Liver (tissue), 9 donors: ENCODE data around the gene PODN. TPM values are rescaled to one million over a fixed set of nuclear protein-coding genes. Genes with fewer than 3 reads are reported as not detected.

Experiments
- DNase-seq: peaks from one replicate; pipeline ENCODE4 v3.0.0-alpha.2; 2017; ENCODE audit warnings: low spot score
- H3K27ac ChIP-seq, 2 donors: one replicate each; pipeline ENCODE4 v1.7.0; 2013; ENCODE audit warnings: inconsistent platforms in 2 of 2, low read length in 2 of 2, control low read depth in 1 of 2, low read depth in 1 of 2, mild to moderate bottlenecking in 1 of 2
- H3K27me3 ChIP-seq, 4 donors: one replicate each; pipeline versions ENCODE4 v1.6.1 to v1.7.0; 2013; ENCODE audit warnings: low read length in 3 of 4, inconsistent platforms in 1 of 4, mild to moderate bottlenecking in 1 of 4, moderate library complexity in 1 of 4; ENCODE audit not compliant: control insufficient read depth in 4 of 4, insufficient read depth in 4 of 4
- H3K36me3 ChIP-seq, 4 donors: one replicate each; pipeline versions ENCODE4 v1.6.1 to v1.7.0; 2013; ENCODE audit warnings: low read length in 3 of 4, mild to moderate bottlenecking in 3 of 4, low read depth in 1 of 4, moderate library complexity in 1 of 4; ENCODE audit not compliant: control insufficient read depth in 4 of 4, insufficient read depth in 3 of 4
- H3K4me1 ChIP-seq, 4 donors: one replicate each; pipeline versions ENCODE4 v1.6.1 to v1.7.0; 2013; ENCODE audit warnings: low read length in 3 of 4, mild to moderate bottlenecking in 3 of 4, moderate library complexity in 1 of 4; ENCODE audit not compliant: control insufficient read depth in 4 of 4, insufficient read depth in 4 of 4
- H3K4me3 ChIP-seq, 3 donors: one replicate each; pipeline versions ENCODE4 v1.6.1 to v1.7.0; 2013; ENCODE audit warnings: low read length in 3 of 3, control low read depth in 1 of 3, low read depth in 1 of 3, mild to moderate bottlenecking in 1 of 3
- H3K9ac ChIP-seq, 2 donors: one replicate each; pipeline ENCODE4 v1.7.0; 2013; ENCODE audit warnings: low read length in 2 of 2, mild to moderate bottlenecking in 2 of 2, moderate library complexity in 2 of 2, control low read depth in 1 of 2, low read depth in 1 of 2
- H3K9me3 ChIP-seq, 4 donors: one replicate each; pipeline versions ENCODE4 v1.6.1 to v1.7.0; 2013; ENCODE audit warnings: low read length in 3 of 4; ENCODE audit not compliant: control insufficient read depth in 4 of 4
- CTCF ChIP-seq: fragments of 150-350 bp; IDR thresholded peaks from 2 replicates; pipeline ENCODE4 v1.5.1; 2017; ENCODE audit warnings: improper control_type of control experiment, low read depth, low read length; ENCODE audit not compliant: missing input control
- EGR1 ChIP-seq, 2 donors: IDR thresholded peaks; 2 replicates each; pipeline ENCODE4 v1.6.1; 2016 to 2018; ENCODE audit warnings: antibody characterized with exemption in 2 of 2, low read depth in 2 of 2
- FOXA1 ChIP-seq: IDR thresholded peaks from 2 replicates; pipeline ENCODE4 v1.6.1; 2016; ENCODE audit warnings: antibody characterized with exemption
- GABPA ChIP-seq, 2 donors: IDR thresholded peaks in 1 of 2; conservative IDR thresholded peaks in 1 of 2; 2 replicates each; pipeline ENCODE4 v1.6.1; 2016; ENCODE audit warnings: antibody characterized with exemption in 2 of 2, mild to moderate bottlenecking in 1 of 2, moderate library complexity in 1 of 2
- HNF4A ChIP-seq, 2 donors: conservative IDR thresholded peaks; 2 replicates each; pipeline ENCODE4 v1.6.1; 2016; ENCODE audit warnings: antibody characterized with exemption in 2 of 2, mild to moderate bottlenecking in 2 of 2
- HNF4G ChIP-seq: IDR thresholded peaks from 2 replicates; pipeline ENCODE4 v1.6.1; 2016; ENCODE audit warnings: antibody characterized with exemption
- JUND ChIP-seq, 2 donors: IDR thresholded peaks; 2 replicates each; pipeline ENCODE4 v1.6.1; 2016; ENCODE audit warnings: antibody characterized with exemption in 2 of 2
- MAX ChIP-seq: IDR thresholded peaks from 2 replicates; pipeline ENCODE4 v1.6.1; 2016; ENCODE audit warnings: antibody characterized with exemption
- NR2F2 ChIP-seq: IDR thresholded peaks from 2 replicates; pipeline ENCODE4 v1.6.1; 2016; ENCODE audit warnings: antibody characterized with exemption
- RAD21 ChIP-seq, 2 donors: IDR thresholded peaks; 2 replicates each; pipeline ENCODE4 v1.6.1; 2016; ENCODE audit warnings: antibody characterized with exemption in 2 of 2, mild to moderate bottlenecking in 2 of 2
- REST ChIP-seq: IDR thresholded peaks from 2 replicates; pipeline ENCODE4 v1.6.1; 2016; ENCODE audit warnings: antibody characterized with exemption, mild to moderate bottlenecking
- RXRA ChIP-seq, 2 donors: IDR thresholded peaks; 2 replicates each; pipeline ENCODE4 v1.6.1; 2017 to 2018; ENCODE audit warnings: antibody characterized with exemption in 2 of 2, mild to moderate bottlenecking in 1 of 2
- YY1 ChIP-seq: IDR thresholded peaks from 2 replicates; pipeline ENCODE4 v1.6.1; 2016; ENCODE audit warnings: antibody characterized with exemption, mild to moderate bottlenecking
- WGBS: extraction: QIAGEN DNeasy Blood & Tissue Kit; methylation state at CpG from one replicate; pipeline ENCODE4 v1.1.7; 2013; 5-methylcytosine and 5-hydroxymethylcytosine counted together
- polyA plus RNA-seq, 2 donors: library from polyadenylated mRNA; stranded (reverse) in 1 of 2; unstranded in 1 of 2; fragments of 200-250 nt in 1 of 2; fragments of >200 nt in 1 of 2; fragmentation: Nextera tagmentation in 1 of 2; extraction: Ambion mirVana in 1 of 2; gene quantifications; one replicate each; pipeline versions ENCODE4 v1.2.1 to v1.2.3, GENCODE V29; 2013 to 2015
- total RNA-seq, 2 donors: library from RNA; depleted of rRNA; stranded (reverse); fragments of >200 nt; gene quantifications; one replicate each; pipeline ENCODE4 v1.2.3, GENCODE V29; 2014
- donor health status: healthy.
- donor health status: healthy.
- donor health status: healthy.
- donor health status: healthy.
- donor health status: healthy.

PODN gene
- total and polyA plus RNA-seq, 4 donors: 1.9 to 10.8 (median 6.3) TPM

- Histone ChIP-seq H3K9ac (no peak overlapping the region), H3K27ac (no peak overlapping the region), H3K9me3 (no peaks in the 10 kb centered on the region), H3K4me3 (no peak overlapping the region), H3K27me3 (no peaks in the 10 kb centered on the region), H3K36me3 (peaks cover 3 to 50% (median 33%) of the 10 kb centered on the region in 4 donors), H3K4me1 (no peaks in the 10 kb centered on the region)
- 52% methylated on average over 1 of the region's 1 CpG for WGBS
- DNase-seq: no peak
- TF ChIP-seq REST (no peak), NR2F2 (no peak), CTCF (no peak), GABPA (IDR thresholded peaks at IDR 0.05 in 1 of 2, conservative IDR thresholded peaks at IDR 0.05 in 1 of 2) (no peak), EGR1 (IDR thresholded peaks at IDR 0.05; ENCODE audit: low read depth in 2 of 2) (no peak)
Observed at GRCh38 chr1:53031732-53032131, 30.3 kb upstream of the PODN start.

GRCh38 chr1:53037159-53037558, 24.9 kb upstream of the PODN start:
- no peak overlapping the region for H3K9ac ChIP-seq
- no peak overlapping the region for H3K4me3 ChIP-seq
- no peak overlapping the region for H3K27ac ChIP-seq
- no peaks in the 10 kb centered on the region for H3K4me1 ChIP-seq
- WGBS: 87% methylated on average over 4 of the region's 4 CpGs
- TF ChIP-seq HNF4A (conservative IDR thresholded peaks at IDR 0.05) (no peak), RAD21 (IDR thresholded peaks at IDR 0.05) (no peak), JUND (IDR thresholded peaks at IDR 0.05) (no peak), FOXA1 (no peak), RXRA (IDR thresholded peaks at IDR 0.05) (no peak)
- no peak for DNase-seq
- H3K9me3 ChIP-seq: no peaks in the 10 kb centered on the region
- no peaks in the 10 kb centered on the region for H3K27me3 ChIP-seq
- H3K36me3 ChIP-seq: peaks cover 0 to 51% (median 37%) of the 10 kb centered on the region in 4 donors

- no peak for DNase-seq
- Histone ChIP-seq H3K4me3 (no peak overlapping the region), H3K9me3 (no peaks in the 10 kb centered on the region), H3K27ac (no peak overlapping the region), H3K4me1 (peaks cover 0 to 3% (median 0%) of the 10 kb centered on the region in 4 donors), H3K27me3 (no peaks in the 10 kb centered on the region), H3K36me3 (peaks cover 2 to 54% (median 37%) of the 10 kb centered on the region in 4 donors), H3K9ac (no peak overlapping the region)
- no peak for TF ChIP-seq YY1
- no peak for TF ChIP-seq HNF4G
- no peak for TF ChIP-seq CTCF
- TF ChIP-seq MAX: no peak
- TF ChIP-seq EGR1 (IDR thresholded peaks at IDR 0.05; ENCODE audit: low read depth in 2 of 2): no peak
- TF ChIP-seq HNF4A (conservative IDR thresholded peaks at IDR 0.05): no peak
- TF ChIP-seq NR2F2: no peak
- no peak for TF ChIP-seq RAD21 (IDR thresholded peaks at IDR 0.05)
- 95% methylated on average over 3 of the region's 3 CpGs for WGBS
Observed at GRCh38 chr1:53038566-53038965, 23.4 kb upstream of the PODN start.
